GM12878 (cell line): ENCODE data around the gene ZKSCAN5. TPM values are rescaled to one million over a fixed set of nuclear protein-coding genes. Genes with fewer than 3 reads are reported as not detected.
A peak's percentile ranks its signal among the peaks of the same experiment; 100 is the strongest.

Experiments
- ASH2L ChIP-seq: fragments of 300-600, 200-600 bp; sonication (generic); IDR thresholded peaks from 2 replicates; pipeline ENCODE4 v1.6.1; 2017; ENCODE audit warnings: low read depth, mild to moderate bottlenecking, borderline replicate concordance
- CBFB ChIP-seq: IDR thresholded peaks from 2 replicates; pipeline ENCODE4 v1.6.1; 2016; ENCODE audit warnings: antibody characterized with exemption, low read depth
- CREB1 ChIP-seq: IDR thresholded peaks from 2 replicates; pipeline ENCODE4 v1.6.1; 2012; ENCODE audit warnings: low read depth, mild to moderate bottlenecking, inconsistent platforms
- CTCF ChIP-seq, 3 experiments: IDR thresholded peaks in 2 of 3; conservative IDR thresholded peaks in 1 of 3; 2 replicates each; pipeline ENCODE4 v1.5.1; 2011; ENCODE audit warnings: low read depth in 3 of 3, low read length in 3 of 3, mild to moderate bottlenecking in 3 of 3, control low read depth in 2 of 3, moderate library complexity in 2 of 3, inconsistent platforms in 1 of 3, mixed read lengths in 1 of 3; ENCODE audit not compliant: control insufficient read depth in 2 of 3, insufficient read depth in 1 of 3; ENCODE audit errors: extremely low read depth in 1 of 3
- EGR1 ChIP-seq, 2 experiments: IDR thresholded peaks; 1 replicate in 1 of 2; 2 replicates in 1 of 2; pipeline ENCODE4 v1.6.1; 2011 to 2012; ENCODE audit warnings: low read depth in 2 of 2, low read length in 2 of 2, borderline replicate concordance in 1 of 2, mild to moderate bottlenecking in 1 of 2, moderate library complexity in 1 of 2
- EP300 ChIP-seq, 2 experiments: fragments of 150-350 bp in 1 of 2; IDR thresholded peaks; 2 replicates each; pipeline ENCODE4 v1.6.1; 2011 to 2012; ENCODE audit warnings: low read depth in 2 of 2, low read length in 2 of 2, borderline replicate concordance in 1 of 2, improper control_type of control experiment in 1 of 2, inconsistent platforms in 1 of 2; ENCODE audit not compliant: control insufficient read depth in 1 of 2
- FOXK2 ChIP-seq: fragments of 450-650 bp; IDR thresholded peaks from 2 replicates; pipeline ENCODE4 v1.6.1; 2017; ENCODE audit warnings: mild to moderate bottlenecking, moderate library complexity
- GABPA ChIP-seq: IDR thresholded peaks from 2 replicates; pipeline ENCODE4 v1.6.1; 2014; ENCODE audit warnings: antibody characterized with exemption, low read depth, mild to moderate bottlenecking, inconsistent platforms
- GATAD2B ChIP-seq: fragments of 450-650 bp; conservative IDR thresholded peaks from 2 replicates; pipeline ENCODE4 v1.6.1; 2017; ENCODE audit warnings: low read depth, mild to moderate bottlenecking, moderate library complexity
- HDGF ChIP-seq: fragments of 450-650 bp; IDR thresholded peaks from 2 replicates; pipeline ENCODE4 v1.6.1; 2016; ENCODE audit warnings: antibody characterized with exemption
- MEF2B ChIP-seq: fragments of 450-650 bp; IDR thresholded peaks from 2 replicates; pipeline ENCODE4 v1.6.1; 2018; ENCODE audit warnings: mild to moderate bottlenecking, moderate library complexity; ENCODE audit not compliant: partially characterized antibody, poor library complexity, severe bottlenecking
- MYC ChIP-seq: IDR thresholded peaks from 2 replicates; pipeline ENCODE4 v1.6.1; 2011; ENCODE audit warnings: mild to moderate bottlenecking, low read length, moderate library complexity, inconsistent platforms; ENCODE audit not compliant: insufficient read depth, insufficient replicate concordance, insufficient read length, severe bottlenecking
- PKNOX1 ChIP-seq: fragments of 450-650 bp; IDR thresholded peaks from 2 replicates; pipeline ENCODE4 v1.6.1; 2016; ENCODE audit warnings: mild to moderate bottlenecking
- POU2F2 ChIP-seq: IDR thresholded peaks from 3 replicates; pipeline ENCODE4 v1.6.1; 2011; ENCODE audit warnings: low read depth, mild to moderate bottlenecking, low read length, borderline replicate concordance
- SIN3A ChIP-seq: IDR thresholded peaks from 2 replicates; pipeline ENCODE4 v1.6.1; 2012; ENCODE audit warnings: low read depth, low read length, improper control_type of control experiment
- SIX5 ChIP-seq: IDR thresholded peaks from 2 replicates; pipeline ENCODE4 v1.6.1; 2011; ENCODE audit warnings: mild to moderate bottlenecking, low read depth, low read length, moderate library complexity; ENCODE audit not compliant: severe bottlenecking
- TCF7 ChIP-seq: IDR thresholded peaks from 2 replicates; pipeline ENCODE4 v1.6.1; 2014; ENCODE audit warnings: antibody characterized with exemption, borderline replicate concordance
- ZBTB33 ChIP-seq: fragments of 450-650 bp; IDR thresholded peaks from 2 replicates; pipeline ENCODE4 v1.6.1; 2017; ENCODE audit warnings: mild to moderate bottlenecking
- ZBTB40 ChIP-seq: fragments of 450-650 bp; IDR thresholded peaks from 2 replicates; pipeline ENCODE4 v1.6.1; 2016; ENCODE audit warnings: mild to moderate bottlenecking, moderate library complexity, borderline replicate concordance
- polyA plus RNA-seq, 11 experiments: library from polyadenylated mRNA; depleted of rRNA in 4 of 11; unstranded in 6 of 11; stranded (reverse) in 5 of 11; fragments of >200 nt; fragmentation: Nextera tagmentation in 4 of 11; fragmentation: Illumina TruSeq in 1 of 11; extraction: Ambion mirVana in 4 of 11; extraction: Trizol in 1 of 11; gene quantifications; 1 replicate in 1 of 11; 2 replicates in 10 of 11; pipeline versions ENCODE4 v1.2.1 to v1.2.3, GENCODE V29; 2011 to 2016; ENCODE audit warnings: inconsistent platforms in 2 of 11, missing spikeins in 2 of 11, low read depth in 1 of 11
- total RNA-seq, 4 experiments: library from RNA; depleted of rRNA in 3 of 4; stranded (reverse); fragments of >200 nt in 3 of 4; fragmentation: Illumina TruSeq in 1 of 4; extraction: Trizol in 1 of 4; gene quantifications; 2 replicates each; pipeline versions ENCODE4 v1.2.1 to v1.2.3, GENCODE V29; 2013 to 2021

ZKSCAN5 gene
- total and polyA plus RNA-seq, 10 of the 15 experiments (the other 5 are each of a cell fraction or from before 2014, with no cell fraction given), result 2.5 to 10.1 (median 7.7) TPM

GRCh38 chr7:99551767-99552463 lies 47.5 kb downstream of the ZKSCAN5 start, which contains the start of gene FAM200A (continued):
- TF ChIP-seq HDGF (peak; percentile 78; the same call in 1 of the 2 replicates), POU2F2 (peak; percentile 62; the same call in 1 of the 3 replicates), CTCF (IDR thresholded peaks at IDR 0.05 in 2 of 3, conservative IDR thresholded peaks at IDR 0.05 in 1 of 3; ENCODE audit: control insufficient read depth in 2 of 3, extremely low read depth in 1 of 3, insufficient read depth in 1 of 3, low read depth in 3 of 3, low read length in 3 of 3) (no peak), FOXK2 (no peak), ZBTB40 (peak; percentile 96), PKNOX1 (0 out of 2 replicates have a peak, but pooled peaks have one; percentile 20), ZBTB33 (no peak), GABPA (peak; percentile 98), GATAD2B (peak; percentile 51; the same call in 1 of the 2 replicates), MEF2B (no peak), MYC (no peak), SIX5 (peak; percentile 39), ASH2L (no peak), EP300 (IDR thresholded peaks at IDR 0.05; ENCODE audit: borderline replicate concordance in 1 of 2, control insufficient read depth in 1 of 2, low read depth in 2 of 2, low read length in 2 of 2) (no peak), CBFB (peak; percentile 52; the same call in 1 of the 2 replicates), SIN3A (peak; percentile 71), CREB1 (peak; percentile 99), TCF7 (no peak), EGR1 (IDR thresholded peaks at IDR 0.05; ENCODE audit: borderline replicate concordance in 1 of 2, low read depth in 2 of 2, low read length in 2 of 2) (peak in 1 of 2 experiments; percentile 57; a peak in 1 of 3 replicates)
